Mesothelial cell of epicardium (in vitro differentiated cells): ENCODE results near the gene A1BG. TPM values are rescaled to one million over a fixed set of nuclear protein-coding genes. Genes with fewer than 3 reads are reported as not detected.
A peak's percentile ranks its signal among the peaks of the same experiment; 100 is the strongest.

Source experiments
- DNase-seq, 2 experiments: peaks; one replicate each; pipeline ENCODE4 v3.0.0; 2021; ENCODE audit warnings: low spot score in 2 of 2; ENCODE audit not compliant: unreplicated experiment in 2 of 2
- H3K27ac Mint-ChIP-seq: 2 replicates; pipeline ENCODE4 v1.8.0; 2021; ENCODE audit warnings: mixed read lengths
- H3K27me3 Mint-ChIP-seq: 2 replicates; pipeline ENCODE4 v1.8.0; 2021; ENCODE audit warnings: low read depth, mixed read lengths
- H3K36me3 Mint-ChIP-seq: 2 replicates; pipeline ENCODE4 v1.8.0; 2021; ENCODE audit warnings: mixed read lengths
- H3K4me1 Mint-ChIP-seq: 2 replicates; pipeline ENCODE4 v1.8.0; 2021; ENCODE audit warnings: mixed read lengths
- H3K4me3 Mint-ChIP-seq: 2 replicates; pipeline ENCODE4 v1.8.0; 2021; ENCODE audit warnings: mild to moderate bottlenecking, moderate library complexity, mixed read lengths
- H3K9me3 Mint-ChIP-seq: 2 replicates; pipeline ENCODE4 v1.8.0; 2021; ENCODE audit warnings: mixed read lengths
- total RNA-seq: library from RNA; stranded (reverse); gene quantifications from 3 replicates; pipeline ENCODE4 v1.2.1, GENCODE V29; 2021
- TF ChIP-seq, protein P1 (sequence below): fragments of 200-600 bp; sonication (generic); IDR thresholded peaks from one replicate; pipeline ENCODE4 v1.5.0; 2021; ENCODE audit warnings: antibody characterized with exemption; ENCODE audit not compliant: unreplicated experiment

Gene A1BG
- total RNA-seq, 1 donor from 2014 or later: 12.3 TPM

DNA sequence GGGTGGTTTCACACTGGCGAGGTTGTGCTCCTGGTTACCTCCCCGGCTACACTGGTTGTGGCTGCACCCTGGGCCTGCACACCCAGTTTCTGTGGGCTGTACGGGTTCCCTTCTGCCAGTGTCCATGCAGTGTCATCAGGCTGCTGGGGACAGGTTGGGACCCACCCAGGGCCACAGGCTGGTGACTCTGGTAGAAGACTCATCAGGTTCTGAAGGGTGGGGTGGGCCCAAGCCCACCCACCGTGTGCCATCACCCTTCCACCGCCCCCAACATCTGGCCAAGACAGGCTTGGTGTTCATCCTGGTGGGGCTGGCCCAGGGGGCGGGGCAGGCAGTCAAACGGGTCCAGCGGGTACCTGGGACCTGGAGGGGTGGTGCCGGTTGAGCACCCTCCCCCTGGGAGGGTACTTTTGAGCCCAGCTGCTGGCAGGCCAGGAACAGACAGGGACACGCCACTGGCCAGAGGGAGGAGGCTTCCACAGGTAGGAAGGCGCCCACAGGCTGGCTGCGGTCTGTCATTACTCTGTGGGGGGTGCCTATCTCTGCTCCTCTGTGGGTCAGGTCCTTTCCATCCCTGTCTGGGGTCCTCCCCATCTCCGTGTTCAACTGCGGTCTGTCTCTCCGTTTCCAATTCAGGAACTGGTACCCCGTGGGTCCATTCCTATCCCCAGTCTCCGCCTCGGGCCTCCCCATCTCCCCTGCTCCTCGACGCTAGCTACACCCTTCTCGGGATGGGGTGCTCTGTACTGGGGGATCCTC, 42.1 kb upstream of the A1BG start, which contains the start of gene RNF225:
TSS of gene RNF225 (plus strand) at position 437 of the 759 bp plus-strand sequence. CDS start 434 bp downstream, outside the sequence.
- no peak for DNase-seq
- Mint-ChIP-seq H3K9me3 (no peaks in the 10 kb centered on the region), H3K27ac (no peak within 1 kb of the TSS), H3K27me3 (peaks cover 20% of the 10 kb centered on the region), H3K36me3 (peaks cover 19% of the 10 kb centered on the region), H3K4me3 (no peak within 1 kb of the TSS), H3K4me1 (peaks cover 5% of the 10 kb centered on the region)
- TF ChIP-seq, protein P1, sequence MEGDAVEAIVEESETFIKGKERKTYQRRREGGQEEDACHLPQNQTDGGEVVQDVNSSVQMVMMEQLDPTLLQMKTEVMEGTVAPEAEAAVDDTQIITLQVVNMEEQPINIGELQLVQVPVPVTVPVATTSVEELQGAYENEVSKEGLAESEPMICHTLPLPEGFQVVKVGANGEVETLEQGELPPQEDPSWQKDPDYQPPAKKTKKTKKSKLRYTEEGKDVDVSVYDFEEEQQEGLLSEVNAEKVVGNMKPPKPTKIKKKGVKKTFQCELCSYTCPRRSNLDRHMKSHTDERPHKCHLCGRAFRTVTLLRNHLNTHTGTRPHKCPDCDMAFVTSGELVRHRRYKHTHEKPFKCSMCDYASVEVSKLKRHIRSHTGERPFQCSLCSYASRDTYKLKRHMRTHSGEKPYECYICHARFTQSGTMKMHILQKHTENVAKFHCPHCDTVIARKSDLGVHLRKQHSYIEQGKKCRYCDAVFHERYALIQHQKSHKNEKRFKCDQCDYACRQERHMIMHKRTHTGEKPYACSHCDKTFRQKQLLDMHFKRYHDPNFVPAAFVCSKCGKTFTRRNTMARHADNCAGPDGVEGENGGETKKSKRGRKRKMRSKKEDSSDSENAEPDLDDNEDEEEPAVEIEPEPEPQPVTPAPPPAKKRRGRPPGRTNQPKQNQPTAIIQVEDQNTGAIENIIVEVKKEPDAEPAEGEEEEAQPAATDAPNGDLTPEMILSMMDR: no peak

DNA sequence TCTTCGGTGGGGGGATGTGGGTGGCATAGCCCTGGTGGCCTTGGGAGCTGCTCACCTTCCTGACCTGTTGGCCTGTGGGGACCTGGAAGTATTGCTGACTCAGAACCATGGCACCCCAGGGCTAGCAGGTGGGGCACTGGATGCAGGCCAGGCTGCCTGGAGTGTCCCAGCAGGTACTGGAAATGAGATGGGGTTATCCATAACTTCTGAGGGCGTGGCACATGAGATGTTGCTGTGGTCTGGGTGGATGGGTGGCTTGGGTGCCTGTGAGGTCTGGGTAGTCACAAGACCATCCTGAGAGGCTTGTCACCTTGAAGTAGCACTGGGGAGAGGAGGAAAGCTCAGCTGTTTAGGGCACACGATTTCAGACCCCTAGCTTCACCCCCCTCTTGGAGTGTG, 41.5 kb upstream of the A1BG start:
- TF ChIP-seq, protein P1: no peak
- Mint-ChIP-seq H3K36me3 (peaks cover 19% of the 10 kb centered on the region), H3K9me3 (no peaks in the 10 kb centered on the region), H3K4me1 (peaks cover 3% of the 10 kb centered on the region), H3K4me3 (no peak overlapping the region), H3K27me3 (peaks cover 20% of the 10 kb centered on the region), H3K27ac (no peak overlapping the region)
- no peak for DNase-seq

DNA sequence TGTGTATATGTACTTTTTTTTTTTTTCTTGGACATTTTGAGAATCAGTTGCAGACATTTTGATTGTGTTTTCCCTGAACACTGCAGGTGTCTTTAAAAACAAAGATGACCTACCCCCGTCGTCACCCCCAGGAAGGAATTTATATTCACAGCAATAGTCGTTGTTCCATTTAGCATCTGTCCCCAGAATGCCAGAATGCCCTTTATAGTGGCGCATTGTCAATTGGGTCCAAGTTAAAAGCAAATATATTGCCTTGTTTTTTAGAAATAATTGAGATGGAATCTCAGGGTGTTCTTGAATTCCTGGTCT, 40.4 kb upstream of the A1BG start:
- H3K36me3 Mint-ChIP-seq: peaks cover 25% of the 10 kb centered on the region
- TF ChIP-seq, protein P1: no peak

DNA sequence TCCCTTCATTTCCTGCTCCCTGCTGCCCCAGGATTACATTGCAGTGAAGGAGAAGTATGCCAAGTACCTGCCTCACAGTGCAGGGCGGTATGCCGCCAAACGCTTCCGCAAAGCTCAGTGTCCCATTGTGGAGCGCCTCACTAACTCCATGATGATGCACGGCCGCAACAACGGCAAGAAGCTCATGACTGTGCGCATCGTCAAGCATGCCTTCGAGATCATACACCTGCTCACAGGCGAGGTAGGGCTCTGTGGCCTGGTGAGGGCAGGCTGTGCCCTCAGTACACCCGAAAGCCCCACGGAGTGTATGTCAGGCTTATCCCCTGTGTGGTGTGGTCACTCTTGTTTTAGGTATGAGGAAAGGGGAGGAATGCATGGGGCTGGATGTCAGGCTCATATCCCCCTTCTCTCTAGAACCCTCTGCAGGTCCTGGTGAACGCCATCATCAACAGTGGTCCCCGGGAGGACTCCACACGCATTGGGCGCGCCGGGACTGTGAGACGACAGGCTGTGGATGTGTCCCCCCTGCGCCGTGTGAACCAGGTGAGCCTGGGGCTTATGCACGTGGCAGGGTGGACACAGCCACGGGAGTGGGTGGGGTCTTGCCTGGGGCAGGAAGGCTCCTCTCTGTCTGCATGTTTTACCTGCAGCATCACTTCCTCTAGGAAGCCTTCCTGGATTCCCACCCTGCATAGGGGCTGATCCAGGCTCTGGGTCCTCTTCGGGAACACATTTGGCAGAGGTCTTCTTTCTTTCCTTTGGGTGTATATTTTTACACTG, 39.8 kb upstream of the A1BG start:
- TF ChIP-seq, protein P1: no peak
- H3K4me3 Mint-ChIP-seq: no peak overlapping the region
- DNase-seq: no peak
- peaks cover 25% of the 10 kb centered on the region for H3K36me3 Mint-ChIP-seq
- H3K4me1 Mint-ChIP-seq: peaks cover 12% of the 10 kb centered on the region
- H3K9me3 Mint-ChIP-seq: no peaks in the 10 kb centered on the region
- peaks cover 20% of the 10 kb centered on the region for H3K27me3 Mint-ChIP-seq
- no peak overlapping the region for H3K27ac Mint-ChIP-seq

More for the DNA sequence above, 40.4 kb upstream of the A1BG start:
- peaks cover 9% of the 10 kb centered on the region for H3K4me1 Mint-ChIP-seq
- H3K9me3 Mint-ChIP-seq: no peaks in the 10 kb centered on the region
- no peak for DNase-seq
- no peak overlapping the region for H3K4me3 Mint-ChIP-seq
- peaks cover 20% of the 10 kb centered on the region for H3K27me3 Mint-ChIP-seq
- H3K27ac Mint-ChIP-seq: no peak overlapping the region

DNA sequence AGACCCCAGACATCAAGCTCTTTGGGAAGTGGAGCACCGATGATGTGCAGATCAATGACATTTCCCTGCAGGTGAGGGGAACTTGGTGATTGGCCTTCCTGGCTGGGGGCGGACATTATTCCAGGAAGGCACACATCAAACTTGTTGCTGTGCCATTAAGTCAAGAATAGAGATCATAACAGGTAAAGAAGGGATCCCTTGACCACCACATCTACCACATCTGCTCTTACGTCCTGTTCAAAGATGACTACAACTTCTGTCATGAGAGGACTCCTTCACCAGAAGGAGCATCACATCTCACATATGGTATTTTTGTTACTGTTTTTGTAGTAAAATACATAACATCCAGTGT, 34.9 kb upstream of the A1BG start:
- peak overlapping the region; percentile 98 for H3K27ac Mint-ChIP-seq
- peak overlapping the region; percentile 96 for H3K4me3 Mint-ChIP-seq
- H3K4me1 Mint-ChIP-seq: peaks cover 24% of the 10 kb centered on the region
- TF ChIP-seq, protein P1: no peak
- H3K9me3 Mint-ChIP-seq: no peaks in the 10 kb centered on the region
- no peak for DNase-seq
- H3K36me3 Mint-ChIP-seq: peaks cover 14% of the 10 kb centered on the region
- H3K27me3 Mint-ChIP-seq: no peaks in the 10 kb centered on the region
